Measurements from ENCODE around the gene MCM9.
"Not testable (repeated sequence)": the region's sequence is repeated elsewhere in the genome, so short reads cannot be mapped to it uniquely, and the experiment has no call there.

Gene MCM9

DNA sequence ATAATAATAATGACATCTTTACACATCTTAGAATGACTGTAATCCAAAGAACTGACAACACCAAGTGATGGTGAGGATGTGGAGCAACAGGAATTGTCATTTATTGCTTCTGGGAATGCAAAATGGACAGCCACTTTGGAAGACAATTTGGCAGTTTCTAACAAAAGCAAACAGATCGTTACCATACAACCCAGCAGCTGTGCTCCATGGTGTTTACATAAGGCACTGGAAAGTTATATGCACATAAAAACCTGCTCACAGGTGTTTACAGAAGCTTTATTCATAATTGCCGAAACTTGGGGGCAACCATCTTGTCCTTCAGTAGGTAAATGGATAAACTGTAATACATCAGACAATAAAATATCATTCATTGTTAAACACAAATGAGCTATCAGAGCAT, 59.3 kb downstream of the MCM9 start:
- Histone ChIP-seq H3K4me3 (ENCODE audit: insufficient read length, low read depth) (no peak overlapping the region), H3K9me3 (ENCODE audit: insufficient read depth, low read length) (no peaks in the 10 kb centered on the region), H3K4me1 (ENCODE audit: insufficient read depth, insufficient read length) (no peaks in the 10 kb centered on the region), H3K9ac (ENCODE audit: insufficient read length, low read depth) (no peak overlapping the region), H3K27me3 (ENCODE audit: insufficient read depth, insufficient read length) (no peaks in the 10 kb centered on the region), H3K36me3 (ENCODE audit: insufficient read depth, insufficient read length, low read length) (no peaks in the 10 kb centered on the region)
- no peak for TF ChIP-seq ZNF274 (IDR thresholded peaks at IDR 0.05; ENCODE audit: low read depth, low read length)
- no peak for TF ChIP-seq YY1 (IDR thresholded peaks at IDR 0.05; ENCODE audit: insufficient read depth, insufficient read length)
- TF ChIP-seq SUZ12 (IDR thresholded peaks at IDR 0.05; ENCODE audit: extremely low read depth, insufficient read depth, insufficient read length), result no peak
- no peak for DNase-seq (ENCODE audit: low read depth, low spot score)

DNA sequence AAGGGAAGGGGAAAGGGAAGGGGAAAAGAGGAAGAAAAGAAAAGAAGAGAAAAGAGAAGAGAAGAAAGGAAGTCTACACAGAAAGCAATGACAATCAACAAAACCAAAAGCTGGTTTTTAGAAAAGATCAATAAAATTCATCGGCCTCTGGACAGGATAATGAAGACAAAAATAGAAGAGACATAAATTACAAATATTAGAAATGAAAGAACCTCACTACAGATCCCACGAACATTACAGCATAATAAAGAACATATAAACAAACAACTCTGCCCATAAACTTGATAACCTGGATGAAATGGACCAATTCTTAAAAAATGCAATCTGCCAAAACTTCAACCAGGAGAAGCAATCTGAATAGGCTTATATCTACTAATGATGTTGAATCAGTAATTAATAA, 61.7 kb downstream of the MCM9 start:
- H3K4me3 ChIP-seq (ENCODE audit: insufficient read length, low read depth), result no peak overlapping the region
- H3K9me3 ChIP-seq (ENCODE audit: insufficient read depth, low read length), result no peaks in the 10 kb centered on the region
- no peak for DNase-seq (ENCODE audit: low read depth, low spot score)
- no peaks in the 10 kb centered on the region for H3K27me3 ChIP-seq (ENCODE audit: insufficient read depth, insufficient read length)
- no peak overlapping the region for H3K9ac ChIP-seq (ENCODE audit: insufficient read length, low read depth)
- TF ChIP-seq YY1 (IDR thresholded peaks at IDR 0.05; ENCODE audit: insufficient read depth, insufficient read length), result no peak
- TF ChIP-seq SUZ12 (IDR thresholded peaks at IDR 0.05; ENCODE audit: extremely low read depth, insufficient read depth, insufficient read length), result no peak
- no peaks in the 10 kb centered on the region for H3K4me1 ChIP-seq (ENCODE audit: insufficient read depth, insufficient read length)
- no peaks in the 10 kb centered on the region for H3K36me3 ChIP-seq (ENCODE audit: insufficient read depth, insufficient read length, low read length)

DNA sequence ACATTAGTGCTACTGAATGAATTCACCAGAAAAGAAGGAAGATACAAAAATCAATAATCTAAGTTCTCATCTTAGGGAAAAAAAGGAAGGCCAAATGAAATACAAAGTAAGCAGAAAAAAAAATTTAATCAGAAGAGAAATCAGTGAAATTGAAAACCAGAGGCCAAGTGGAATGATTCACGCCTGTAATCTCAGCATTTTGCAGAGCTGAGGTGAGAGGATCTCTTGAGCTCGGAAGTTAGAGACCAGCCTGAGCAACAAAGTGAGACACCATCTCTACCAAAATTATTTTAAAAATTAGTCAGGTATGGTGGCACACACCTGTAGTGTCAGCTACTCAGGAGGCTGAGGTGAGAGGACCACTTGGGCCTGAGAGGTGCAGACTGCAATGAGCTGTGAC, 62.2 kb downstream of the MCM9 start:
- Histone ChIP-seq H3K9me3 (ENCODE audit: insufficient read depth, low read length) (no peaks in the 10 kb centered on the region), H3K27me3 (ENCODE audit: insufficient read depth, insufficient read length) (no peaks in the 10 kb centered on the region), H3K9ac (ENCODE audit: insufficient read length, low read depth) (no peak overlapping the region), H3K4me1 (ENCODE audit: insufficient read depth, insufficient read length) (no peaks in the 10 kb centered on the region), H3K4me3 (ENCODE audit: insufficient read length, low read depth) (no peak overlapping the region), H3K36me3 (ENCODE audit: insufficient read depth, insufficient read length, low read length) (no peaks in the 10 kb centered on the region)
- TF ChIP-seq SUZ12 (IDR thresholded peaks at IDR 0.05; ENCODE audit: extremely low read depth, insufficient read depth, insufficient read length), result no peak
- TF ChIP-seq YY1 (IDR thresholded peaks at IDR 0.05; ENCODE audit: insufficient read depth, insufficient read length), result no peak
- TF ChIP-seq ZNF274 (IDR thresholded peaks at IDR 0.05; ENCODE audit: low read depth, low read length), result no peak
- no peak for DNase-seq (ENCODE audit: low read depth, low spot score)

GRCh38 chr6:118872318-118872717, 62.6 kb downstream of the MCM9 start:
- TF ChIP-seq SUZ12 (IDR thresholded peaks at IDR 0.05; ENCODE audit: extremely low read depth, insufficient read depth, insufficient read length) (no peak), ZNF274 (IDR thresholded peaks at IDR 0.05; ENCODE audit: low read depth, low read length) (no peak), YY1 (IDR thresholded peaks at IDR 0.05; ENCODE audit: insufficient read depth, insufficient read length) (no peak)
- no peaks in the 10 kb centered on the region for H3K4me1 ChIP-seq (ENCODE audit: insufficient read depth, insufficient read length)
- DNase-seq (ENCODE audit: low read depth, low spot score), result no peak
- H3K36me3 ChIP-seq (ENCODE audit: insufficient read depth, insufficient read length, low read length), result no peaks in the 10 kb centered on the region
- H3K27me3 ChIP-seq (ENCODE audit: insufficient read depth, insufficient read length), result no peaks in the 10 kb centered on the region
- no peak overlapping the region for H3K4me3 ChIP-seq (ENCODE audit: insufficient read length, low read depth)
- H3K9me3 ChIP-seq (ENCODE audit: insufficient read depth, low read length), result no peaks in the 10 kb centered on the region
- H3K9ac ChIP-seq (ENCODE audit: insufficient read length, low read depth), result no peak overlapping the region

DNA sequence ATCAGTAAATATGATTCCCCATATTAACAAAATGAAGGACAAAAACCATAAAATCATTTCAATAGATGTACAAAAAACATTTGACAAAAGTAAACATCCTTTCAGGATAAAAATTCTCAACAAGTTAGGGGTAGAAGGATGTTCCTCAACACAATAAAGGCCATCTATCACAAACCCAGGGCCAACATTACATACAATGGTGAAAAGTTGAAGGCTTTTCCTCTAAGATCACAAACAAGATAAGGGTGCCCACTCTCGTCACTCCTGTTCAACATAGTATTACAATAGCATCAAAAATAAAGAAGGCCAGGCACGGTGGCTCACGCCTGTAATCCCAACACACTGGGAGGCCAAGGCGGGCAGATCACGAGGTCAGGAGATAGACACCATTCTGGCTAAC, 63.6 kb downstream of the MCM9 start:
- Histone ChIP-seq H3K9ac (ENCODE audit: insufficient read length, low read depth) (no peak overlapping the region), H3K4me3 (ENCODE audit: insufficient read length, low read depth) (no peak overlapping the region), H3K36me3 (ENCODE audit: insufficient read depth, insufficient read length, low read length) (no peaks in the 10 kb centered on the region)

GRCh38 chr6:118869894-118870589, 64.9 kb downstream of the MCM9 start:
- Histone ChIP-seq H3K4me3 (ENCODE audit: insufficient read length, low read depth) (no peak overlapping the region), H3K36me3 (ENCODE audit: insufficient read depth, insufficient read length, low read length) (no peaks in the 10 kb centered on the region), H3K4me1 (ENCODE audit: insufficient read depth, insufficient read length) (no peaks in the 10 kb centered on the region), H3K9me3 (ENCODE audit: insufficient read depth, low read length) (no peaks in the 10 kb centered on the region), H3K9ac (ENCODE audit: insufficient read length, low read depth) (no peak overlapping the region), H3K27me3 (ENCODE audit: insufficient read depth, insufficient read length) (no peaks in the 10 kb centered on the region)
- DNase-seq (ENCODE audit: low read depth, low spot score), result no peak
- no peak for TF ChIP-seq ZNF274 (IDR thresholded peaks at IDR 0.05; ENCODE audit: low read depth, low read length)
- no peak for TF ChIP-seq YY1 (IDR thresholded peaks at IDR 0.05; ENCODE audit: insufficient read depth, insufficient read length)
- TF ChIP-seq SUZ12 (IDR thresholded peaks at IDR 0.05; ENCODE audit: extremely low read depth, insufficient read depth, insufficient read length), result no peak

More for the DNA sequence above, 63.6 kb downstream of the MCM9 start:
- Histone ChIP-seq H3K27me3 (ENCODE audit: insufficient read depth, insufficient read length) (no peaks in the 10 kb centered on the region), H3K4me1 (ENCODE audit: insufficient read depth, insufficient read length) (no peaks in the 10 kb centered on the region), H3K9me3 (ENCODE audit: insufficient read depth, low read length) (no peaks in the 10 kb centered on the region)
- no peak for DNase-seq (ENCODE audit: low read depth, low spot score)
- TF ChIP-seq YY1 (IDR thresholded peaks at IDR 0.05; ENCODE audit: insufficient read depth, insufficient read length), result no peak

- Histone ChIP-seq H3K36me3 (ENCODE audit: insufficient read depth, insufficient read length, low read length) (no peaks in the 10 kb centered on the region), H3K4me1 (ENCODE audit: insufficient read depth, insufficient read length) (no peaks in the 10 kb centered on the region), H3K4me3 (ENCODE audit: insufficient read length, low read depth) (no peak overlapping the region), H3K27me3 (ENCODE audit: insufficient read depth, insufficient read length) (no peaks in the 10 kb centered on the region), H3K9ac (ENCODE audit: insufficient read length, low read depth) (no peak overlapping the region), H3K9me3 (ENCODE audit: insufficient read depth, low read length) (no peaks in the 10 kb centered on the region)
- TF ChIP-seq YY1 (IDR thresholded peaks at IDR 0.05; ENCODE audit: insufficient read depth, insufficient read length), result no peak
- TF ChIP-seq SUZ12 (IDR thresholded peaks at IDR 0.05; ENCODE audit: extremely low read depth, insufficient read depth, insufficient read length), result no peak
- TF ChIP-seq ZNF274 (IDR thresholded peaks at IDR 0.05; ENCODE audit: low read depth, low read length), result no peak
- no peak for DNase-seq (ENCODE audit: low read depth, low spot score)
These were observed 65.6 kb downstream of the MCM9 start for GRCh38 chr6:118869350-118869749.

DNA sequence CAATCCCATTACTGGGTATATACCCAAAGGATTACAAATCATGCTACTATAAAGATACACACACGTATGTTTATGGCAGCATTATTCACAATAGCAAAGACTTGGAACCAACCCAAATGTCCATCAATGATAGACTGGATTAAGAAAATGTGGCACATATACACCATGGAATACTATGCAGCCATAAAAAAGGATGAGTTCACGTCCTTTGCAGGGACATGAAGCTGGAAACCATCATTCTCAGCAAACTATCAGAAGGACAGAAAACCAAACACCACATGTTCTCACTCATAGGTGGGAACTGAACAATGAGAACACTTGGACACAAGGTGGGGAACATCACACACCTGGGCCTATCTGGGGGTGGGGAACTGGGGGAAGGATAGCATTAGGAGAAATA, 66.1 kb downstream of the MCM9 start:
- not testable (repeated sequence) for H3K36me3 ChIP-seq (ENCODE audit: insufficient read depth, insufficient read length, low read length); H3K27me3 ChIP-seq (ENCODE audit: insufficient read depth, insufficient read length); H3K9me3 ChIP-seq (ENCODE audit: insufficient read depth, low read length); H3K9ac ChIP-seq (ENCODE audit: insufficient read length, low read depth); DNase-seq (ENCODE audit: low read depth, low spot score); H3K4me3 ChIP-seq (ENCODE audit: insufficient read length, low read depth); H3K4me1 ChIP-seq (ENCODE audit: insufficient read depth, insufficient read length)
